Keratinocyte (primary cell): ENCODE results near the gene VSTM1. TPM values are rescaled to one million over a fixed set of nuclear protein-coding genes. Genes with fewer than 3 reads are reported as not detected.

Experiments used
- DNase-seq: peaks from one replicate; pipeline ENCODE4 v3.0.0-alpha.2; 2011; ENCODE audit warnings: low read depth, missing footprints, low spot score
- FAIRE-seq: peaks from 2 replicates; lab custom pipeline; 2011; peaks lifted over from hg19 to GRCh38; lab: Jason Lieb, UNC
- H2AFZ ChIP-seq: 2 replicates; pipeline ENCODE4 v1.6.0; 2012; ENCODE audit warnings: low read length, control low read depth, inconsistent platforms; ENCODE audit not compliant: control insufficient read depth
- H3K27ac ChIP-seq: 2 replicates; pipeline ENCODE4 v1.5.1; 2011; ENCODE audit warnings: low read length; ENCODE audit not compliant: control insufficient read depth, insufficient read depth
- H3K27me3 ChIP-seq: 3 replicates; pipeline ENCODE4 v1.6.0; 2011; ENCODE audit warnings: low read length; ENCODE audit not compliant: control insufficient read depth, insufficient read depth; ENCODE audit errors: extremely low read depth
- H3K36me3 ChIP-seq, 2 experiments: 2 replicates in 1 of 2; 3 replicates in 1 of 2; pipeline ENCODE4 v1.5.1; 2011; ENCODE audit warnings: low read length in 2 of 2, mild to moderate bottlenecking in 1 of 2; ENCODE audit not compliant: control insufficient read depth in 2 of 2, insufficient read depth in 2 of 2; ENCODE audit errors: extremely low read depth in 1 of 2
- H3K4me1 ChIP-seq: 3 replicates; pipeline ENCODE4 v1.5.1; 2011; ENCODE audit warnings: low read length; ENCODE audit not compliant: control insufficient read depth, insufficient read depth; ENCODE audit errors: extremely low read depth
- H3K4me2 ChIP-seq: 3 replicates; pipeline ENCODE4 v1.6.0; 2011; ENCODE audit warnings: low read depth, low read length; ENCODE audit not compliant: control insufficient read depth, insufficient read depth; ENCODE audit errors: extremely low read depth
- H3K4me3 ChIP-seq, 3 experiments: fragments of 200-600 bp in 1 of 3; sonication (generic) in 1 of 3; 2 replicates in 2 of 3; 3 replicates in 1 of 3; pipeline ENCODE4 v1.5.1; 2011 to 2016; ENCODE audit warnings: low read length in 3 of 3, mild to moderate bottlenecking in 3 of 3, control low read depth in 2 of 3, inconsistent platforms in 1 of 3, low read depth in 1 of 3, mixed read lengths in 1 of 3, mixed run types in 1 of 3, moderate library complexity in 1 of 3; ENCODE audit not compliant: control insufficient read depth in 2 of 3, insufficient read depth in 2 of 3; ENCODE audit errors: extremely low read depth in 1 of 3
- H3K79me2 ChIP-seq: 2 replicates; pipeline ENCODE4 v1.6.0; 2012; ENCODE audit warnings: low read length; ENCODE audit not compliant: control insufficient read depth, insufficient read depth
- H3K9ac ChIP-seq: 3 replicates; pipeline ENCODE4 v1.6.0; 2011; ENCODE audit warnings: low read length; ENCODE audit not compliant: control insufficient read depth, insufficient read depth; ENCODE audit errors: extremely low read depth
- H3K9me1 ChIP-seq: 3 replicates; pipeline ENCODE4 v1.6.0; 2011; ENCODE audit warnings: low read length; ENCODE audit not compliant: control insufficient read depth, insufficient read depth; ENCODE audit errors: extremely low read depth
- H3K9me3 ChIP-seq: 2 replicates; pipeline ENCODE4 v1.5.1; 2012; ENCODE audit warnings: low read depth, low read length; ENCODE audit not compliant: control insufficient read depth
- H4K20me1 ChIP-seq: 3 replicates; pipeline ENCODE4 v1.6.0; 2011; ENCODE audit warnings: low read length; ENCODE audit not compliant: control insufficient read depth, insufficient read depth; ENCODE audit errors: extremely low read depth
- CTCF ChIP-seq, 3 experiments: IDR thresholded peaks in 1 of 3; conservative IDR thresholded peaks in 1 of 3; optimal IDR thresholded peaks in 1 of 3; 2 replicates in 2 of 3; 3 replicates in 1 of 3; pipeline versions ENCODE3 to v1.5.1; 2011; ENCODE audit warnings: low read length in 3 of 3, mild to moderate bottlenecking in 3 of 3, moderate library complexity in 2 of 3, control low read depth in 1 of 3, inconsistent platforms in 1 of 3; ENCODE audit not compliant: insufficient read depth in 2 of 3; ENCODE audit errors: extremely low read depth in 1 of 3
- EZH2 ChIP-seq: IDR thresholded peaks from one replicate; pipeline ENCODE4 v1.6.1; 2012; ENCODE audit warnings: inconsistent platforms, mild to moderate bottlenecking, low read length, moderate library complexity
- dilution Hi-C: fragments of 300-500 bp; cut with MboI; formaldehyde crosslinking; loops from one replicate; pipeline ENCODE4 v1.7.0; 2020; ENCODE audit warnings: low sequenced_read_pairs; ENCODE audit not compliant: extremely low pct_ligation_motif_present
- polyA plus RNA-seq, 5 experiments: library from polyadenylated mRNA; depleted of rRNA in 3 of 5; stranded (reverse) in 3 of 5; stranded (forward) in 1 of 5; unstranded in 1 of 5; fragments of >200 nt; gene quantifications; 1 replicate in 1 of 5; 2 replicates in 3 of 5; 3 replicates in 1 of 5; pipeline versions ENCODE4 v1.2.1 to v1.2.3, GENCODE V29; 2011 to 2012; ENCODE audit warnings: missing spikeins in 2 of 5, low read depth in 1 of 5, low replicate concordance in 1 of 5

The VSTM1 gene
- polyA plus RNA-seq, 1 donor (not counting 4 experiments of a cell fraction or from before 2014, with no cell fraction given) = not detected

GRCh38 chr19:54047616-54048015, 16.1 kb downstream of the VSTM1 start:
- H3K9me3 ChIP-seq = no peaks in the 10 kb centered on the region
- no peak overlapping the region for H2AFZ ChIP-seq
- no peak overlapping the region for H3K9ac ChIP-seq
- dilution Hi-C loops = loop anchor here (25.0 kb wide), 1 partner anchor 110 kb away; no protein-coding TSS in a partner anchor
- no peaks in the 10 kb centered on the region for H3K27me3 ChIP-seq
- FAIRE-seq (no peak), DNase-seq (no peak)
- H3K4me2 ChIP-seq = no peak overlapping the region
- H3K36me3 ChIP-seq = no peaks in the 10 kb centered on the region
- no peak overlapping the region for H3K4me3 ChIP-seq
- H3K9me1 ChIP-seq = no peaks in the 10 kb centered on the region
- no peaks in the 10 kb centered on the region for H3K4me1 ChIP-seq
- no peaks in the 10 kb centered on the region for H3K79me2 ChIP-seq
- TF ChIP-seq CTCF (optimal IDR thresholded peaks at IDR 0.05 in 1 of 3, IDR thresholded peaks at IDR 0.05 in 1 of 3, conservative IDR thresholded peaks at IDR 0.05 in 1 of 3; ENCODE audit: extremely low read depth in 1 of 3, insufficient read depth in 2 of 3, low read length in 3 of 3) (no peak), EZH2 (no peak)
- H3K27ac ChIP-seq = no peak overlapping the region
- no peaks in the 10 kb centered on the region for H4K20me1 ChIP-seq

- Histone ChIP-seq H3K4me3 (no peak overlapping the region), H3K36me3 (no peaks in the 10 kb centered on the region), H3K9me1 (no peaks in the 10 kb centered on the region), H2AFZ (no peak overlapping the region), H3K9me3 (no peaks in the 10 kb centered on the region), H4K20me1 (no peaks in the 10 kb centered on the region), H3K27me3 (no peaks in the 10 kb centered on the region), H3K4me1 (no peaks in the 10 kb centered on the region), H3K9ac (no peak overlapping the region), H3K4me2 (no peak overlapping the region), H3K27ac (no peak overlapping the region), H3K79me2 (no peaks in the 10 kb centered on the region)
- no peak for DNase-seq
- dilution Hi-C loops = loop anchor here (25.0 kb wide), 1 partner anchor 108 kb away; no protein-coding TSS in a partner anchor
- TF ChIP-seq CTCF (optimal IDR thresholded peaks at IDR 0.05 in 1 of 3, IDR thresholded peaks at IDR 0.05 in 1 of 3, conservative IDR thresholded peaks at IDR 0.05 in 1 of 3; ENCODE audit: extremely low read depth in 1 of 3, insufficient read depth in 2 of 3, low read length in 3 of 3) = no peak
- TF ChIP-seq EZH2 = no peak
- no peak for FAIRE-seq
These were observed 17.9 kb downstream of the VSTM1 start for GRCh38 chr19:54045771-54046170.
